Skeletal muscle satellite cell (primary cell): ENCODE results near the gene CACNG7.

Experiments used
- H3K27me3 ChIP-seq: 2 replicates; pipeline ENCODE4 v1.7.0; 2013; ENCODE audit warnings: low read length; ENCODE audit not compliant: control insufficient read depth, insufficient read depth
- H3K36me3 ChIP-seq: 2 replicates; pipeline ENCODE4 v1.7.0; 2013; ENCODE audit warnings: mild to moderate bottlenecking, control low read depth, low read length; ENCODE audit not compliant: insufficient read depth
- H3K4me1 ChIP-seq: 2 replicates; pipeline ENCODE4 v1.7.0; 2013; ENCODE audit warnings: low read length; ENCODE audit not compliant: control insufficient read depth, insufficient read depth
- H3K4me2 ChIP-seq: 2 replicates; pipeline ENCODE4 v1.7.0; 2013; ENCODE audit warnings: mild to moderate bottlenecking, low read length
- H3K4me3 ChIP-seq: 2 replicates; pipeline ENCODE4 v1.7.0; 2013; ENCODE audit warnings: low read length
- H3K9ac ChIP-seq: 2 replicates; pipeline ENCODE4 v1.7.0; 2013; ENCODE audit warnings: mild to moderate bottlenecking, low read depth, low read length, moderate library complexity
- H3K9me3 ChIP-seq: replicated peaks from 2 replicates; pipeline ENCODE4 v1.7.0; 2013; ENCODE audit warnings: mild to moderate bottlenecking, control low read depth, low read length

CACNG7 gene

GRCh38 chr19:53880711-53881481, 28.2 kb upstream of the CACNG7 start:
- H3K36me3 ChIP-seq = peaks cover 7% of the 10 kb centered on the region
- peaks cover 14% of the 10 kb centered on the region for H3K4me1 ChIP-seq
- no peak overlapping the region for H3K9ac ChIP-seq
- no peaks in the 10 kb centered on the region for H3K9me3 ChIP-seq
- H3K4me2 ChIP-seq = peak overlapping the region; percentile 59
- peaks cover 54% of the 10 kb centered on the region for H3K27me3 ChIP-seq
- H3K4me3 ChIP-seq = no peak overlapping the region

GRCh38 chr19:53881482-53882390, 27.3 kb upstream of the CACNG7 start, which contains the start of gene PRKCG:
PRKCG (plus strand) TSS chr19:53882197; CDS start chr19:53882495, 298 bp downstream.
- H3K27me3 ChIP-seq = peaks cover 58% of the 10 kb centered on the region
- H3K4me1 ChIP-seq = peaks cover 14% of the 10 kb centered on the region
- H3K36me3 ChIP-seq = peaks cover 3% of the 10 kb centered on the region
- peak within 1 kb of the TSS; percentile 40 for H3K4me3 ChIP-seq
- peak within 1 kb of the TSS; percentile 59 for H3K4me2 ChIP-seq
- no peak within 1 kb of the TSS for H3K9ac ChIP-seq
- H3K9me3 ChIP-seq = no peaks in the 10 kb centered on the region

GRCh38 chr19:53882391-53883050, 26.6 kb upstream of the CACNG7 start:
- Histone ChIP-seq H3K4me1 (peaks cover 14% of the 10 kb centered on the region), H3K4me3 (peak overlapping the region; percentile 40), H3K36me3 (no peaks in the 10 kb centered on the region), H3K27me3 (peaks cover 58% of the 10 kb centered on the region), H3K9me3 (no peaks in the 10 kb centered on the region), H3K4me2 (peak overlapping the region; percentile 59), H3K9ac (no peak overlapping the region)

- H3K4me3 ChIP-seq = no peak overlapping the region
- no peak overlapping the region for H3K4me2 ChIP-seq
- peaks cover 58% of the 10 kb centered on the region for H3K27me3 ChIP-seq
- H3K4me1 ChIP-seq = peaks cover 14% of the 10 kb centered on the region
- no peaks in the 10 kb centered on the region for H3K36me3 ChIP-seq
- no peak overlapping the region for H3K9ac ChIP-seq
- H3K9me3 ChIP-seq = no peaks in the 10 kb centered on the region
Observed at GRCh38 chr19:53883231-53883661, 25.8 kb upstream of the CACNG7 start.

- Histone ChIP-seq H3K27me3 (peaks cover 58% of the 10 kb centered on the region), H3K9ac (no peak overlapping the region)
Observed at GRCh38 chr19:53883741-53884140, 25.3 kb upstream of the CACNG7 start.

GRCh38 chr19:53884256-53884655, 24.8 kb upstream of the CACNG7 start:
- Histone ChIP-seq H3K4me1 (peaks cover 14% of the 10 kb centered on the region), H3K9me3 (no peaks in the 10 kb centered on the region), H3K36me3 (no peaks in the 10 kb centered on the region), H3K9ac (no peak overlapping the region), H3K4me3 (no peak overlapping the region), H3K27me3 (peaks cover 58% of the 10 kb centered on the region), H3K4me2 (no peak overlapping the region)

More at GRCh38 chr19:53883741-53884140, 25.3 kb upstream of the CACNG7 start:
- Histone ChIP-seq H3K36me3 (no peaks in the 10 kb centered on the region), H3K4me3 (no peak overlapping the region), H3K4me1 (peaks cover 14% of the 10 kb centered on the region), H3K9me3 (no peaks in the 10 kb centered on the region), H3K4me2 (no peak overlapping the region)

- H3K36me3 ChIP-seq = no peaks in the 10 kb centered on the region
- no peak overlapping the region for H3K4me3 ChIP-seq
- no peak overlapping the region for H3K9ac ChIP-seq
- no peaks in the 10 kb centered on the region for H3K9me3 ChIP-seq
- H3K4me1 ChIP-seq = peaks cover 11% of the 10 kb centered on the region
- peaks cover 55% of the 10 kb centered on the region for H3K27me3 ChIP-seq
- H3K4me2 ChIP-seq = no peak overlapping the region
Observed at GRCh38 chr19:53885036-53885435, 24.0 kb upstream of the CACNG7 start.

- H3K4me2 ChIP-seq = no peak overlapping the region
- peaks cover 21% of the 10 kb centered on the region for H3K27me3 ChIP-seq
- no peak overlapping the region for H3K9ac ChIP-seq
- no peaks in the 10 kb centered on the region for H3K36me3 ChIP-seq
- no peak overlapping the region for H3K4me3 ChIP-seq
- H3K9me3 ChIP-seq = no peaks in the 10 kb centered on the region
- H3K4me1 ChIP-seq = no peaks in the 10 kb centered on the region
Observed at GRCh38 chr19:53892301-53892980, 16.6 kb upstream of the CACNG7 start.

GRCh38 chr19:53892981-53893325, 16.1 kb upstream of the CACNG7 start:
- H3K9me3 ChIP-seq = no peaks in the 10 kb centered on the region
- no peak overlapping the region for H3K4me3 ChIP-seq
- no peak overlapping the region for H3K9ac ChIP-seq
- H3K4me1 ChIP-seq = no peaks in the 10 kb centered on the region
- no peaks in the 10 kb centered on the region for H3K36me3 ChIP-seq
- H3K4me2 ChIP-seq = no peak overlapping the region
- H3K27me3 ChIP-seq = peaks cover 26% of the 10 kb centered on the region

- no peak overlapping the region for H3K9ac ChIP-seq
- no peak overlapping the region for H3K4me3 ChIP-seq
- no peaks in the 10 kb centered on the region for H3K9me3 ChIP-seq
- no peak overlapping the region for H3K4me2 ChIP-seq
- H3K27me3 ChIP-seq = peaks cover 30% of the 10 kb centered on the region
- H3K4me1 ChIP-seq = no peaks in the 10 kb centered on the region
- H3K36me3 ChIP-seq = no peaks in the 10 kb centered on the region
Observed at GRCh38 chr19:53894707-53895106, 14.4 kb upstream of the CACNG7 start.

- Histone ChIP-seq H3K4me3 (no peak overlapping the region), H3K4me2 (no peak overlapping the region), H3K9me3 (no peaks in the 10 kb centered on the region), H3K27me3 (peaks cover 28% of the 10 kb centered on the region), H3K9ac (no peak overlapping the region), H3K36me3 (no peaks in the 10 kb centered on the region), H3K4me1 (no peaks in the 10 kb centered on the region)
Observed at GRCh38 chr19:53896682-53897081, 12.4 kb upstream of the CACNG7 start.
